HepG2 (cell line): ENCODE measurements around the gene ADAM19. TPM values are rescaled to one million over a fixed set of nuclear protein-coding genes. Genes with fewer than 3 reads are reported as not detected.

ENCODE experiments used
- CAMTA2 ChIP-seq: sonication (generic); formaldehyde crosslinking; IDR thresholded peaks from 2 replicates; pipeline ENCODE4 v1.4.0; 2020; ENCODE audit warnings: mild to moderate bottlenecking, missing genetic modification reagents, borderline replicate concordance
- PAX8 ChIP-seq: sonication (generic); formaldehyde crosslinking; IDR thresholded peaks from 2 replicates; pipeline ENCODE4 v1.8.0; 2022; ENCODE audit warnings: mild to moderate bottlenecking, missing genetic modification reagents, borderline replicate concordance
- RORA ChIP-seq: sonication (generic); formaldehyde crosslinking; IDR thresholded peaks from 2 replicates; pipeline ENCODE4 v1.5.0; 2020; ENCODE audit warnings: mild to moderate bottlenecking, missing genetic modification reagents, moderate library complexity
- ZBTB49 ChIP-seq: sonication (generic); formaldehyde crosslinking; IDR thresholded peaks from 2 replicates; pipeline ENCODE4 v1.4.0; 2020; ENCODE audit warnings: missing genetic modification reagents, borderline replicate concordance
- ZNF460 ChIP-seq: sonication (generic); formaldehyde crosslinking; IDR thresholded peaks from 2 replicates; pipeline ENCODE4 v1.5.1; 2020; ENCODE audit warnings: missing genetic modification reagents, mild to moderate bottlenecking, borderline replicate concordance
- polyA plus RNA-seq, 8 experiments: library from polyadenylated mRNA; depleted of rRNA in 3 of 8; stranded (reverse) in 7 of 8; unstranded in 1 of 8; fragments of >200 nt; fragmentation: Illumina TruSeq in 4 of 8; extraction: Trizol in 4 of 8; gene quantifications; 2 replicates each; pipeline versions ENCODE4 v1.2.1 to v1.2.3, GENCODE V29; 2011 to 2016; ENCODE audit warnings: low read depth in 4 of 8, missing spikeins in 1 of 8, mixed read lengths in 1 of 8; ENCODE audit not compliant: insufficient read depth in 1 of 8
- total RNA-seq, 5 experiments: library from RNA; depleted of rRNA; stranded (reverse); fragments of >200 nt; fragmentation: Illumina TruSeq; extraction: Trizol; gene quantifications; 2 replicates each; pipeline ENCODE4 v1.2.3, GENCODE V29; 2016; ENCODE audit warnings: low read depth in 1 of 5
- TF ChIP-seq, protein P1 (sequence below): sonication (generic); formaldehyde crosslinking; IDR thresholded peaks from 2 replicates; pipeline ENCODE4 v1.5.0; 2020; ENCODE audit warnings: missing genetic modification reagents
- TF ChIP-seq, protein P2 (sequence below): sonication (generic); formaldehyde crosslinking; IDR thresholded peaks from 2 replicates; pipeline ENCODE4 v1.4.0; 2020; ENCODE audit warnings: missing genetic modification reagents
- TF ChIP-seq, protein P3 (sequence below): IDR thresholded peaks from 2 replicates; pipeline ENCODE4 v1.6.1; 2018; ENCODE audit warnings: missing genetic modification reagents, mild to moderate bottlenecking, missing compliant biosample characterization

The ADAM19 gene
- total and polyA plus RNA-seq, 2 of the 13 experiments (the other 11 are each of a cell fraction or from before 2014, with no cell fraction given): 0.38 to 0.74 TPM

DNA sequence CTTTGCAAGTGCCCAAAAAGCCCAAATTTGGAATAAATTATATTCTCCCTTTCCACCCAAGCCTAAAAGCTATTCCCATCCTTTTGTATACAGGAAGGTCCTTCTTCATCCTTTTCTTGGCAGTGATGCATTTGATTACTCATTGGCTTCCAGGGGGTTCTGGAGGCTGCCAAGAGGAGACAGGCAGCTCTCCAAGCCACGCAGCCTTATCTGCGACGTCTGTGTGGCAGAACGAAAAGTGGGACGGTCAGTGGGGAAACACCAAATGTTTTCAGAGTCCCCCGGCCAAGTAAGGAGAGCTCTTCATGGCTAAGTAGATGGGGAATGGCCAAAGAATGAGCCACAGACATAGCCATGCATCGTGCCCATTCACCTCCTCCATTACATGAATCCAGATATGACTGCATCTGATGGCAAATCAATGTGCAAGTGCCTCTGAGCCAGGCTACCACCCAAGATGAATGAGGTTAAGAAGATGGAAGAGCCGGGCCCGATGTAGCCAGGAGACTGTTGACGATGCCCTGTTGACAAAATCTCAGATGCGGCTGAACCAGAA, 12.1 kb downstream of the ADAM19 start (continued):
- TF ChIP-seq, protein P1, sequence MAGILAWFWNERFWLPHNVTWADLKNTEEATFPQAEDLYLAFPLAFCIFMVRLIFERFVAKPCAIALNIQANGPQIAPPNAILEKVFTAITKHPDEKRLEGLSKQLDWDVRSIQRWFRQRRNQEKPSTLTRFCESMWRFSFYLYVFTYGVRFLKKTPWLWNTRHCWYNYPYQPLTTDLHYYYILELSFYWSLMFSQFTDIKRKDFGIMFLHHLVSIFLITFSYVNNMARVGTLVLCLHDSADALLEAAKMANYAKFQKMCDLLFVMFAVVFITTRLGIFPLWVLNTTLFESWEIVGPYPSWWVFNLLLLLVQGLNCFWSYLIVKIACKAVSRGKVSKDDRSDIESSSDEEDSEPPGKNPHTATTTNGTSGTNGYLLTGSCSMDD (CRISPR knock-in tag): no peak
- TF ChIP-seq ZBTB49 (CRISPR knock-in tag) (no peak), RORA (no peak), PAX8 (no peak), CAMTA2 (CRISPR knock-in tag) (no peak), ZNF460 (CRISPR knock-in tag) (no peak)
- TF ChIP-seq, protein P2, sequence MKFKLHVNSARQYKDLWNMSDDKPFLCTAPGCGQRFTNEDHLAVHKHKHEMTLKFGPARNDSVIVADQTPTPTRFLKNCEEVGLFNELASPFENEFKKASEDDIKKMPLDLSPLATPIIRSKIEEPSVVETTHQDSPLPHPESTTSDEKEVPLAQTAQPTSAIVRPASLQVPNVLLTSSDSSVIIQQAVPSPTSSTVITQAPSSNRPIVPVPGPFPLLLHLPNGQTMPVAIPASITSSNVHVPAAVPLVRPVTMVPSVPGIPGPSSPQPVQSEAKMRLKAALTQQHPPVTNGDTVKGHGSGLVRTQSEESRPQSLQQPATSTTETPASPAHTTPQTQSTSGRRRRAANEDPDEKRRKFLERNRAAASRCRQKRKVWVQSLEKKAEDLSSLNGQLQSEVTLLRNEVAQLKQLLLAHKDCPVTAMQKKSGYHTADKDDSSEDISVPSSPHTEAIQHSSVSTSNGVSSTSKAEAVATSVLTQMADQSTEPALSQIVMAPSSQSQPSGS (CRISPR knock-in tag): no peak
- TF ChIP-seq, protein P3, sequence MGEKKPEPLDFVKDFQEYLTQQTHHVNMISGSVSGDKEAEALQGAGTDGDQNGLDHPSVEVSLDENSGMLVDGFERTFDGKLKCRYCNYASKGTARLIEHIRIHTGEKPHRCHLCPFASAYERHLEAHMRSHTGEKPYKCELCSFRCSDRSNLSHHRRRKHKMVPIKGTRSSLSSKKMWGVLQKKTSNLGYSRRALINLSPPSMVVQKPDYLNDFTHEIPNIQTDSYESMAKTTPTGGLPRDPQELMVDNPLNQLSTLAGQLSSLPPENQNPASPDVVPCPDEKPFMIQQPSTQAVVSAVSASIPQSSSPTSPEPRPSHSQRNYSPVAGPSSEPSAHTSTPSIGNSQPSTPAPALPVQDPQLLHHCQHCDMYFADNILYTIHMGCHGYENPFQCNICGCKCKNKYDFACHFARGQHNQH: no peak
